Osteoblast (primary cell): Measurements from ENCODE around the gene GAPDH. TPM values are rescaled to one million over a fixed set of nuclear protein-coding genes. Genes with fewer than 3 reads are reported as not detected.
"Not testable (repeated sequence)": the region's sequence is repeated elsewhere in the genome, so short reads cannot be mapped to it uniquely, and the experiment has no call there.

Experiments used
- DNase-seq: peaks from one replicate; pipeline ENCODE4 v3.0.0; 2011; ENCODE audit warnings: low spot score, mixed read lengths; ENCODE audit not compliant: insufficient read length; ENCODE audit errors: missing footprints
- H2AFZ ChIP-seq: 2 replicates; pipeline ENCODE4 v1.6.0; 2011; ENCODE audit warnings: mild to moderate bottlenecking, low read length
- H3K27ac ChIP-seq: 2 replicates; pipeline ENCODE4 v1.5.1; 2011; ENCODE audit warnings: mild to moderate bottlenecking, low read depth, low read length, moderate library complexity
- H3K27me3 ChIP-seq: 2 replicates; pipeline ENCODE4 v1.6.0; 2012; ENCODE audit warnings: mild to moderate bottlenecking, control low read depth, inconsistent platforms, low read length, moderate library complexity; ENCODE audit not compliant: insufficient read depth
- H3K36me3 ChIP-seq: 2 replicates; pipeline ENCODE4 v1.5.1; 2011; ENCODE audit warnings: mild to moderate bottlenecking, low read length, control low read depth, moderate library complexity; ENCODE audit not compliant: insufficient read depth
- H3K4me1 ChIP-seq: 2 replicates; pipeline ENCODE4 v1.5.1; 2011; ENCODE audit warnings: mild to moderate bottlenecking, low read length, control low read depth, moderate library complexity; ENCODE audit not compliant: insufficient read depth
- H3K4me2 ChIP-seq: 2 replicates; pipeline ENCODE4 v1.6.0; 2011; ENCODE audit warnings: mild to moderate bottlenecking, low read length; ENCODE audit not compliant: insufficient read depth
- H3K4me3 ChIP-seq: fragments of 200-600 bp; sonication (generic); 3 replicates; pipeline ENCODE4 v1.5.1; 2012; ENCODE audit warnings: mild to moderate bottlenecking, low read length, inconsistent platforms; ENCODE audit not compliant: insufficient read depth
- H3K79me2 ChIP-seq: 2 replicates; pipeline ENCODE4 v1.6.0; 2012; ENCODE audit warnings: mild to moderate bottlenecking, low read length, control low read depth, inconsistent platforms; ENCODE audit not compliant: insufficient read depth
- H3K9me3 ChIP-seq: 2 replicates; pipeline ENCODE4 v1.5.1; 2011; ENCODE audit warnings: low read depth, low read length, control low read depth
- H4K20me1 ChIP-seq: 2 replicates; pipeline ENCODE4 v1.6.0; 2012; ENCODE audit warnings: mild to moderate bottlenecking, low read length, control low read depth; ENCODE audit not compliant: insufficient read depth
- total RNA-seq: library from RNA; depleted of rRNA; stranded (reverse); fragments of >200 nt; gene quantifications from 2 replicates; pipeline ENCODE4 v1.2.3, GENCODE V29; 2012
- TF ChIP-seq, protein P1 (sequence below): IDR thresholded peaks from 2 replicates; pipeline ENCODE4 v1.5.1; 2011; ENCODE audit warnings: mild to moderate bottlenecking, low read depth, low read length, moderate library complexity; ENCODE audit errors: extremely low read depth

Gene GAPDH
- total RNA-seq, 1 donor, result 5,173 TPM

GRCh38 chr12:6535960-6536847 lies 1.9 kb downstream of the GAPDH start:
- Histone ChIP-seq H3K9me3 (no peaks in the 10 kb centered on the region), H2AFZ (no peak overlapping the region), H3K27ac (peak overlapping the region; percentile 95), H4K20me1 (peaks cover 57% of the 10 kb centered on the region), H3K4me3 (peak overlapping the region; percentile 95), H3K27me3 (no peaks in the 10 kb centered on the region), H3K4me1 (peaks cover 51% of the 10 kb centered on the region), H3K79me2 (peaks cover 31% of the 10 kb centered on the region), H3K4me2 (peak overlapping the region; percentile 98), H3K36me3 (peaks cover 62% of the 10 kb centered on the region)
- DNase-seq, result peak; percentile 64
- TF ChIP-seq, protein P1, sequence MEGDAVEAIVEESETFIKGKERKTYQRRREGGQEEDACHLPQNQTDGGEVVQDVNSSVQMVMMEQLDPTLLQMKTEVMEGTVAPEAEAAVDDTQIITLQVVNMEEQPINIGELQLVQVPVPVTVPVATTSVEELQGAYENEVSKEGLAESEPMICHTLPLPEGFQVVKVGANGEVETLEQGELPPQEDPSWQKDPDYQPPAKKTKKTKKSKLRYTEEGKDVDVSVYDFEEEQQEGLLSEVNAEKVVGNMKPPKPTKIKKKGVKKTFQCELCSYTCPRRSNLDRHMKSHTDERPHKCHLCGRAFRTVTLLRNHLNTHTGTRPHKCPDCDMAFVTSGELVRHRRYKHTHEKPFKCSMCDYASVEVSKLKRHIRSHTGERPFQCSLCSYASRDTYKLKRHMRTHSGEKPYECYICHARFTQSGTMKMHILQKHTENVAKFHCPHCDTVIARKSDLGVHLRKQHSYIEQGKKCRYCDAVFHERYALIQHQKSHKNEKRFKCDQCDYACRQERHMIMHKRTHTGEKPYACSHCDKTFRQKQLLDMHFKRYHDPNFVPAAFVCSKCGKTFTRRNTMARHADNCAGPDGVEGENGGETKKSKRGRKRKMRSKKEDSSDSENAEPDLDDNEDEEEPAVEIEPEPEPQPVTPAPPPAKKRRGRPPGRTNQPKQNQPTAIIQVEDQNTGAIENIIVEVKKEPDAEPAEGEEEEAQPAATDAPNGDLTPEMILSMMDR, result no peak

DNA sequence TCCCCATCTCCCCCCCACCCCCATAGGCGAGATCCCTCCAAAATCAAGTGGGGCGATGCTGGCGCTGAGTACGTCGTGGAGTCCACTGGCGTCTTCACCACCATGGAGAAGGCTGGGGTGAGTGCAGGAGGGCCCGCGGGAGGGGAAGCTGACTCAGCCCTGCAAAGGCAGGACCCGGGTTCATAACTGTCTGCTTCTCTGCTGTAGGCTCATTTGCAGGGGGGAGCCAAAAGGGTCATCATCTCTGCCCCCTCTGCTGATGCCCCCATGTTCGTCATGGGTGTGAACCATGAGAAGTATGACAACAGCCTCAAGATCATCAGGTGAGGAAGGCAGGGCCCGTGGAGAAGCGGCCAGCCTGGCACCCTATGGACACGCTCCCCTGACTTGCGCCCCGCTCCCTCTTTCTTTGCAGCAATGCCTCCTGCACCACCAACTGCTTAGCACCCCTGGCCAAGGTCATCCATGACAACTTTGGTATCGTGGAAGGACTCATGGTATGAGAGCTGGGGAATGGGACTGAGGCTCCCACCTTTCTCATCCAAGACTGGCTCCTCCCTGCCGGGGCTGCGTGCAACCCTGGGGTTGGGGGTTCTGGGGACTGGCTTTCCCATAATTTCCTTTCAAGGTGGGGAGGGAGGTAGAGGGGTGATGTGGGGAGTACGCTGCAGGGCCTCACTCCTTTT lies 2.7 kb downstream of the GAPDH start:
- H3K36me3 ChIP-seq, result peaks cover 64% of the 10 kb centered on the region
- no peaks in the 10 kb centered on the region for H3K27me3 ChIP-seq
- TF ChIP-seq, protein P1, result no peak
- peak overlapping the region; percentile 95 for H3K4me3 ChIP-seq
- H3K9me3 ChIP-seq, result no peaks in the 10 kb centered on the region
- H2AFZ ChIP-seq, result no peak overlapping the region
- peak overlapping the region; percentile 95 for H3K27ac ChIP-seq
- peaks cover 35% of the 10 kb centered on the region for H3K79me2 ChIP-seq
- peaks cover 57% of the 10 kb centered on the region for H4K20me1 ChIP-seq
- DNase-seq, result peak; percentile 84
- H3K4me2 ChIP-seq, result peak overlapping the region; percentile 98
- H3K4me1 ChIP-seq, result peaks cover 48% of the 10 kb centered on the region

- H3K79me2 ChIP-seq, result peaks cover 42% of the 10 kb centered on the region
- peak overlapping the region; percentile 95 for H3K27ac ChIP-seq
- peaks cover 57% of the 10 kb centered on the region for H4K20me1 ChIP-seq
- TF ChIP-seq, protein P1, result peak; percentile 72
- not testable (repeated sequence) for H2AFZ ChIP-seq, H3K9me3 ChIP-seq, H3K27me3 ChIP-seq
- H3K4me1 ChIP-seq, result peaks cover 40% of the 10 kb centered on the region
- H3K4me2 ChIP-seq, result peak overlapping the region; percentile 98
- H3K36me3 ChIP-seq, result peaks cover 69% of the 10 kb centered on the region
- DNase-seq, result peak; percentile 78
- H3K4me3 ChIP-seq, result peak overlapping the region; percentile 95
Observed at GRCh38 chr12:6537580-6538419, 3.5 kb downstream of the GAPDH start.
